Gastrocnemius medialis (tissue), 4 donors: ENCODE measurements around the gene TNIK.

Experiments used
- POLR2A ChIP-seq, 2 donors: fragments of 450-650 bp; IDR thresholded peaks; one replicate each; pipeline ENCODE4 v1.6.1; 2017; ENCODE audit warnings: antibody characterized with exemption in 2 of 2, mild to moderate bottlenecking in 2 of 2, moderate library complexity in 2 of 2
- TF ChIP-seq, protein P1 (sequence below), 5 experiments: fragments of 450-650 bp in 3 of 5; fragments of 200-600 bp in 2 of 5; sonication (generic) in 2 of 5; IDR thresholded peaks in 4 of 5; conservative IDR thresholded peaks in 1 of 5; 1 replicate in 4 of 5; 2 replicates in 1 of 5; pipeline ENCODE4 v1.5.1; 2016 to 2019; ENCODE audit warnings: antibody characterized with exemption in 5 of 5, mild to moderate bottlenecking in 3 of 5, moderate library complexity in 3 of 5

DNA sequence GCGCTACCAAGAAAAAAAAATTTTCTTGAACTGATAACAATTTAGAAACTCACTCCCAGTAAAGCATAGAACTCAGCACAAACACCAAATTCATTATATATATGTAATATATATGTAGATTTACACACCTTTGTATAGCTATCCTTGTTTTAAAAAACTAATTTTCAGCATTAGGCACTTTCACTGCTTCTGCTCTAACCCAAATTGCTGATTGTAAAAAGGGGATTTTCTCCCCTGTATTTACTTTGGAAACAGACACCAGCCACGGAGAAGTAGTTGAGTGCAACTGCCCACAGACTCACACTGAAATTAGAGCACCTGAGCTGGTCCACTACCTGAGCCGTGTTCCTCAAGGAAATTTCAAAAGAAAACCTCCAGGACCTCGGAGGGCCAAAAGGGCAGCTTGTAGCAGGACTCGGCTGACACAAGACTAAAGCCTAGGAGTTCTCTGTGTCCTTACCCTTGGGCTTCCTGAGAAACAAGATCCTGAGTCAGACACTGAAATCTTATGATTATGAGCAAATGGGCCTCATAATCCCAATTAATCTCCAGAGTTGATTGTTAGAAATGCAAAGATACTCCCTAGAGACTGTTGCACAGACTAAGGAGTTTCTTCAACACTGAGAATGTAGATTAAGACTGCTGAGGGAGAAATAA, 106.0 kb downstream of the TNIK start:
- TF ChIP-seq, protein P1, sequence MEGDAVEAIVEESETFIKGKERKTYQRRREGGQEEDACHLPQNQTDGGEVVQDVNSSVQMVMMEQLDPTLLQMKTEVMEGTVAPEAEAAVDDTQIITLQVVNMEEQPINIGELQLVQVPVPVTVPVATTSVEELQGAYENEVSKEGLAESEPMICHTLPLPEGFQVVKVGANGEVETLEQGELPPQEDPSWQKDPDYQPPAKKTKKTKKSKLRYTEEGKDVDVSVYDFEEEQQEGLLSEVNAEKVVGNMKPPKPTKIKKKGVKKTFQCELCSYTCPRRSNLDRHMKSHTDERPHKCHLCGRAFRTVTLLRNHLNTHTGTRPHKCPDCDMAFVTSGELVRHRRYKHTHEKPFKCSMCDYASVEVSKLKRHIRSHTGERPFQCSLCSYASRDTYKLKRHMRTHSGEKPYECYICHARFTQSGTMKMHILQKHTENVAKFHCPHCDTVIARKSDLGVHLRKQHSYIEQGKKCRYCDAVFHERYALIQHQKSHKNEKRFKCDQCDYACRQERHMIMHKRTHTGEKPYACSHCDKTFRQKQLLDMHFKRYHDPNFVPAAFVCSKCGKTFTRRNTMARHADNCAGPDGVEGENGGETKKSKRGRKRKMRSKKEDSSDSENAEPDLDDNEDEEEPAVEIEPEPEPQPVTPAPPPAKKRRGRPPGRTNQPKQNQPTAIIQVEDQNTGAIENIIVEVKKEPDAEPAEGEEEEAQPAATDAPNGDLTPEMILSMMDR (IDR thresholded peaks at IDR 0.05 in 4 of 5, conservative IDR thresholded peaks at IDR 0.05 in 1 of 5): no peak
- TF ChIP-seq POLR2A (IDR thresholded peaks at IDR 0.05): no peak
